ENCODE data around the gene COQ10B.

DNA sequence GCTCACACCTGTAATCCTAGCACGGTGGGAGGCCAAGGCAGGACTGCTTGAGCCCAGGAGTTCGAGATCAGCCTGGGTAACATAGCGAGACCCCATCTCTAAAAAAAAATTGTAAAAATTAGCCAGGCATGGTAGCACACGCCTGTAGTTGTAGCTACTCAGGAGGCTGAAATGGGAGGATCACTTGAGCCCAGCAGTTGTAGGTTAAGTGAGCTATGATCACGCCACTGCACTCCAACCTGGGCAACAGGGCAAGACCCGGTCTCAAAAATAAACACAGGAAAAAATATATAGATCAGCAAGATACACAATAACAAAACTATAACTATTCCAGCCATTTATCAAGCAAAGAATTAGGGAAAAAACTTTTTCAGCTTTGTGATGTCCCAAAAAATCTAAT lies 21.5 kb upstream of the COQ10B start:
- no peak for TF ChIP-seq POLR2A (IDR thresholded peaks at IDR 0.05)
- TF ChIP-seq, protein P1, sequence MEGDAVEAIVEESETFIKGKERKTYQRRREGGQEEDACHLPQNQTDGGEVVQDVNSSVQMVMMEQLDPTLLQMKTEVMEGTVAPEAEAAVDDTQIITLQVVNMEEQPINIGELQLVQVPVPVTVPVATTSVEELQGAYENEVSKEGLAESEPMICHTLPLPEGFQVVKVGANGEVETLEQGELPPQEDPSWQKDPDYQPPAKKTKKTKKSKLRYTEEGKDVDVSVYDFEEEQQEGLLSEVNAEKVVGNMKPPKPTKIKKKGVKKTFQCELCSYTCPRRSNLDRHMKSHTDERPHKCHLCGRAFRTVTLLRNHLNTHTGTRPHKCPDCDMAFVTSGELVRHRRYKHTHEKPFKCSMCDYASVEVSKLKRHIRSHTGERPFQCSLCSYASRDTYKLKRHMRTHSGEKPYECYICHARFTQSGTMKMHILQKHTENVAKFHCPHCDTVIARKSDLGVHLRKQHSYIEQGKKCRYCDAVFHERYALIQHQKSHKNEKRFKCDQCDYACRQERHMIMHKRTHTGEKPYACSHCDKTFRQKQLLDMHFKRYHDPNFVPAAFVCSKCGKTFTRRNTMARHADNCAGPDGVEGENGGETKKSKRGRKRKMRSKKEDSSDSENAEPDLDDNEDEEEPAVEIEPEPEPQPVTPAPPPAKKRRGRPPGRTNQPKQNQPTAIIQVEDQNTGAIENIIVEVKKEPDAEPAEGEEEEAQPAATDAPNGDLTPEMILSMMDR (IDR thresholded peaks at IDR 0.05 in 4 of 5, conservative IDR thresholded peaks at IDR 0.05 in 1 of 5) = no peak
